OCI-LY3 (cell line): Measurements from ENCODE around the gene NAV2.

ENCODE experiments used
- H2AFZ ChIP-seq: fragments of 200-600, 300-600 bp; shearing (Covaris generic); 2 replicates; pipeline ENCODE4 v1.6.0; 2014; ENCODE audit warnings: antibody characterized with exemption, low read depth, low read length
- H3K27ac ChIP-seq: fragments of 200-600, 300-600 bp; sonication (generic); 2 replicates; pipeline ENCODE4 v1.5.1; 2014; ENCODE audit warnings: mild to moderate bottlenecking, low read length, moderate library complexity, mixed read lengths
- H3K27me3 ChIP-seq: fragments of 200-600, 300-600 bp; sonication (generic); 2 replicates; pipeline ENCODE4 v1.6.1; 2014; ENCODE audit warnings: low read depth, low read length, mixed read lengths
- H3K36me3 ChIP-seq: fragments of 200-600, 300-600 bp; sonication (generic); replicated peaks from 2 replicates; pipeline ENCODE3; 2014; ENCODE audit warnings: low read depth, low read length, mixed read lengths
- H3K4me1 ChIP-seq: fragments of 300-600, 200-600 bp; sonication (generic); 2 replicates; pipeline ENCODE4 v1.6.1; 2014; ENCODE audit warnings: low read length, mixed read lengths
- H3K4me2 ChIP-seq: fragments of 200-600, 300-600 bp; sonication (generic); 2 replicates; pipeline ENCODE4 v1.6.1; 2014; ENCODE audit warnings: low read length, mixed read lengths
- H3K4me3 ChIP-seq: fragments of 300-600, 200-600 bp; sonication (generic); 2 replicates; pipeline ENCODE4 v1.5.1; 2014; ENCODE audit warnings: antibody characterized with exemption, mild to moderate bottlenecking, low read length, moderate library complexity
- H3K79me2 ChIP-seq: fragments of 300-600, 200-600 bp; shearing (Covaris generic); 2 replicates; pipeline ENCODE4 v1.6.1; 2014; ENCODE audit warnings: mild to moderate bottlenecking, low read length, mixed read lengths
- H3K9ac ChIP-seq: fragments of 300-600, 200-600 bp; shearing (Covaris generic); 2 replicates; pipeline ENCODE4 v1.6.0; 2014; ENCODE audit warnings: mild to moderate bottlenecking, low read length, moderate library complexity
- H3K9me3 ChIP-seq: fragments of 200-600, 300-600 bp; shearing (Covaris generic); 2 replicates; pipeline ENCODE4 v1.6.1; 2014; ENCODE audit warnings: low read length, mixed read lengths; ENCODE audit not compliant: insufficient read depth
- H4K20me1 ChIP-seq: fragments of 200-600, 300-600 bp; sonication (generic); 2 replicates; pipeline ENCODE4 v1.6.1; 2016; ENCODE audit warnings: low read length, mixed read lengths; ENCODE audit not compliant: insufficient read depth
- CTCF ChIP-seq: fragments of 200-600, 300-600 bp; sonication (generic); IDR thresholded peaks from 2 replicates; pipeline ENCODE4 v1.5.1; 2014; ENCODE audit warnings: antibody characterized with exemption, low read length, low read depth
- EZH2phosphoT487 ChIP-seq: fragments of 200-600 bp; shearing (Covaris generic); IDR thresholded peaks from 2 replicates; pipeline ENCODE4 v1.6.1; 2018; ENCODE audit warnings: antibody characterized with exemption, mixed run types, low read depth

The NAV2 gene

GRCh38 chr11:20087118-20087521 lies 374.5 kb downstream of the NAV2 start:
- no peak overlapping the region for H3K4me2 ChIP-seq
- no peak overlapping the region for H3K4me3 ChIP-seq
- H3K9me3 ChIP-seq: no peaks in the 10 kb centered on the region
- no peak overlapping the region for H2AFZ ChIP-seq
- no peaks in the 10 kb centered on the region for H3K79me2 ChIP-seq
- no peak overlapping the region for H3K27ac ChIP-seq
- H3K9ac ChIP-seq: no peak overlapping the region
- H4K20me1 ChIP-seq: no peaks in the 10 kb centered on the region; the same call in 1 of the 2 replicates
- H3K36me3 ChIP-seq: no peaks in the 10 kb centered on the region
- TF ChIP-seq EZH2phosphoT487 (no peak), CTCF (no peak)
- H3K4me1 ChIP-seq: peaks cover 16% of the 10 kb centered on the region
- H3K27me3 ChIP-seq: peaks cover 53% of the 10 kb centered on the region

GRCh38 chr11:20088397-20089225 lies 376.0 kb downstream of the NAV2 start:
- Histone ChIP-seq H3K27me3 (peaks cover 51% of the 10 kb centered on the region), H3K4me1 (peaks cover 14% of the 10 kb centered on the region), H4K20me1 (no peaks in the 10 kb centered on the region), H3K79me2 (no peaks in the 10 kb centered on the region), H3K9me3 (no peaks in the 10 kb centered on the region), H2AFZ (no peak overlapping the region), H3K4me2 (no peak overlapping the region), H3K27ac (no peak overlapping the region), H3K36me3 (no peaks in the 10 kb centered on the region), H3K4me3 (no peak overlapping the region), H3K9ac (no peak overlapping the region)
- TF ChIP-seq CTCF: no peak
- no peak for TF ChIP-seq EZH2phosphoT487

DNA sequence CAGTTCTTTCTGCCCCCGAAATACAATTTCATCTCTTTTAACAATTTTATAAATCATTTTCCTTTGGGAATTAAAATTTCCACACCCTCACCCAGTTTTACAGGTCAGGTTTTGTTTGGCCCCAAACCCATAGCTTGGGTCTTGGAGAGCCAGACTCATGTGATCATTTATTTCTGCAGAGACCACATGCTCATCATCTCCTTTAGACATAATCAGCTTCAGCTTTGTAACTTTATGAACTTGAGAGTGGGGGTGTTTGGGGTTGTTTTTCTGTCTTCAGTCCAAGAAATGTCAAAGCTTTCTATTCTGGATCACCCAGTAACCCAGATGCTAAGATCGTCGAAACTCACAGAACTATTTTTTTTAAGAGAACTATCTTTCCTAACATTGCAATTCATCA lies 376.7 kb downstream of the NAV2 start:
- TF ChIP-seq EZH2phosphoT487: no peak
- TF ChIP-seq CTCF: no peak
- Histone ChIP-seq H3K9ac (no peak overlapping the region), H3K27ac (no peak overlapping the region), H4K20me1 (no peaks in the 10 kb centered on the region), H3K4me3 (no peak overlapping the region), H3K27me3 (peaks cover 54% of the 10 kb centered on the region), H3K4me1 (peaks cover 7% of the 10 kb centered on the region), H3K79me2 (no peaks in the 10 kb centered on the region), H3K9me3 (no peaks in the 10 kb centered on the region), H3K4me2 (no peak overlapping the region), H2AFZ (no peak overlapping the region), H3K36me3 (no peaks in the 10 kb centered on the region)

DNA sequence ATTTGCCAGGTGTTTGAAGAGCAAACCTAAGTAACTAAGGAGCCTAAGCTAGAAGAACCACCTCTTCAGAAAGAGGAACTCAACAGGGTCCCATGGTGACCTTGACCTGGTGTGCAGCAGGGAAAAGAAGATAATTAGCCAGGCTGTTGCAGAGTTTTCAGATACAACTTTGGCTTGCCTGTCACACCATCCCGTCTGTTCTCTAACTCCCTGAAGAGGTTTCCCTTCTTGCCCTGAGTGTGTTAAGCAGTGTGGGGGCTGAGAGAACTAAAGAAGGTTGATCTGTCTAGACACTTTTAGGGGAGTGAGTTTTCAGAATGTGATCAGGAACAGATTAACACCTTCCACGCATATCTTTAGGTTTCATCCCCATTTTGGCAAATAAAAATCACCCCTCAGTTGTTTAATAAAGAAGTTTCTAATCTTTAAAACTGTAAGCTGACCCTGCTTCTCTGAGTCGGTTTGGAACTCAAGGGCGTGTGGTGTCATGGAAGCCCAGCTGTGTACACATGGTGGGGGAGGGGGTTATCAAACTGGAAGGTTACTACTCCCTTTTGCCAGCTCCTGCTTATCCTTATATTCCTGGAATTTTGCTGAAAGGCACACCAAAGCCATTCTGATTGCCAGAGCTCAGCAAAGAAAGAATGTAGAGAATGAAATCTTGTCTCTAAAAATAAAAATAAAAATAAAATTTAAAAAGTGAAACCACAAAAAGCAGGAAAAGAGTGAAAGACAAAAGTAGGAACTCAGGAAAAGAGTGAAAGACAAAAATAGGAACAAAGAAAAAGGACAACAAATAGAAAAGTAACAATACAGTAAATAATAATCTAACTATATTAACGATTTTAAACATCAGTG lies 377.4 kb downstream of the NAV2 start:
- no peak overlapping the region for H3K9ac ChIP-seq
- no peak overlapping the region for H3K27ac ChIP-seq
- no peak overlapping the region for H2AFZ ChIP-seq
- H3K4me2 ChIP-seq: no peak overlapping the region
- H3K27me3 ChIP-seq: peaks cover 54% of the 10 kb centered on the region
- H3K4me1 ChIP-seq: peaks cover 4% of the 10 kb centered on the region; the same call in 1 of the 2 replicates
- no peaks in the 10 kb centered on the region for H4K20me1 ChIP-seq
- no peaks in the 10 kb centered on the region for H3K79me2 ChIP-seq
- H3K36me3 ChIP-seq: no peaks in the 10 kb centered on the region
- H3K4me3 ChIP-seq: no peak overlapping the region
- no peak for TF ChIP-seq EZH2phosphoT487
- no peak for TF ChIP-seq CTCF
- no peaks in the 10 kb centered on the region for H3K9me3 ChIP-seq
